ENCODE data around the gene MSX1. TPM values are rescaled to one million over a fixed set of nuclear protein-coding genes. Genes with fewer than 3 reads are reported as not detected.

MSX1 gene
- total and polyA plus RNA-seq, 2 experiments from 2014 or later: 0.61 TPM; not detected in 1

DNA sequence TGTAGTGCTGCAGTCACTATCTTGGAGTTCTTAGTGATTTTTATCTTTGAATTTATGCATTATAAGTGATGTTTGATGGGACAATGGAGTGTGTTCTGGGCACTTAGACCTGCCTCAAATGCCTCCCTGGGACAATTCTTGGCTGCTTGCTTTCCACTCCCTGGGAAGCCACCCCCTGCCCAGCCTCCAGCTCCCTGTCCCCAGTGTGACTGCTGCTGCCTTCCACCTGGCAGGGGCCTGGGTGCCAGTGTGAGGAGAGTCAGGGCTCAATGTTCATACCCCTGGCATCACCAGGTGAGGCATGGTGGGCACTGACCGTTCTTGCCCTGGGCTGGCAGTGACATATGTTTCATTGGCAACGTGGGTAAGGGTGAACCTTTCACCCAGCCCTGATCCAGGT, 14.8 kb downstream of the MSX1 start (continued):
- TF ChIP-seq, protein P1, sequence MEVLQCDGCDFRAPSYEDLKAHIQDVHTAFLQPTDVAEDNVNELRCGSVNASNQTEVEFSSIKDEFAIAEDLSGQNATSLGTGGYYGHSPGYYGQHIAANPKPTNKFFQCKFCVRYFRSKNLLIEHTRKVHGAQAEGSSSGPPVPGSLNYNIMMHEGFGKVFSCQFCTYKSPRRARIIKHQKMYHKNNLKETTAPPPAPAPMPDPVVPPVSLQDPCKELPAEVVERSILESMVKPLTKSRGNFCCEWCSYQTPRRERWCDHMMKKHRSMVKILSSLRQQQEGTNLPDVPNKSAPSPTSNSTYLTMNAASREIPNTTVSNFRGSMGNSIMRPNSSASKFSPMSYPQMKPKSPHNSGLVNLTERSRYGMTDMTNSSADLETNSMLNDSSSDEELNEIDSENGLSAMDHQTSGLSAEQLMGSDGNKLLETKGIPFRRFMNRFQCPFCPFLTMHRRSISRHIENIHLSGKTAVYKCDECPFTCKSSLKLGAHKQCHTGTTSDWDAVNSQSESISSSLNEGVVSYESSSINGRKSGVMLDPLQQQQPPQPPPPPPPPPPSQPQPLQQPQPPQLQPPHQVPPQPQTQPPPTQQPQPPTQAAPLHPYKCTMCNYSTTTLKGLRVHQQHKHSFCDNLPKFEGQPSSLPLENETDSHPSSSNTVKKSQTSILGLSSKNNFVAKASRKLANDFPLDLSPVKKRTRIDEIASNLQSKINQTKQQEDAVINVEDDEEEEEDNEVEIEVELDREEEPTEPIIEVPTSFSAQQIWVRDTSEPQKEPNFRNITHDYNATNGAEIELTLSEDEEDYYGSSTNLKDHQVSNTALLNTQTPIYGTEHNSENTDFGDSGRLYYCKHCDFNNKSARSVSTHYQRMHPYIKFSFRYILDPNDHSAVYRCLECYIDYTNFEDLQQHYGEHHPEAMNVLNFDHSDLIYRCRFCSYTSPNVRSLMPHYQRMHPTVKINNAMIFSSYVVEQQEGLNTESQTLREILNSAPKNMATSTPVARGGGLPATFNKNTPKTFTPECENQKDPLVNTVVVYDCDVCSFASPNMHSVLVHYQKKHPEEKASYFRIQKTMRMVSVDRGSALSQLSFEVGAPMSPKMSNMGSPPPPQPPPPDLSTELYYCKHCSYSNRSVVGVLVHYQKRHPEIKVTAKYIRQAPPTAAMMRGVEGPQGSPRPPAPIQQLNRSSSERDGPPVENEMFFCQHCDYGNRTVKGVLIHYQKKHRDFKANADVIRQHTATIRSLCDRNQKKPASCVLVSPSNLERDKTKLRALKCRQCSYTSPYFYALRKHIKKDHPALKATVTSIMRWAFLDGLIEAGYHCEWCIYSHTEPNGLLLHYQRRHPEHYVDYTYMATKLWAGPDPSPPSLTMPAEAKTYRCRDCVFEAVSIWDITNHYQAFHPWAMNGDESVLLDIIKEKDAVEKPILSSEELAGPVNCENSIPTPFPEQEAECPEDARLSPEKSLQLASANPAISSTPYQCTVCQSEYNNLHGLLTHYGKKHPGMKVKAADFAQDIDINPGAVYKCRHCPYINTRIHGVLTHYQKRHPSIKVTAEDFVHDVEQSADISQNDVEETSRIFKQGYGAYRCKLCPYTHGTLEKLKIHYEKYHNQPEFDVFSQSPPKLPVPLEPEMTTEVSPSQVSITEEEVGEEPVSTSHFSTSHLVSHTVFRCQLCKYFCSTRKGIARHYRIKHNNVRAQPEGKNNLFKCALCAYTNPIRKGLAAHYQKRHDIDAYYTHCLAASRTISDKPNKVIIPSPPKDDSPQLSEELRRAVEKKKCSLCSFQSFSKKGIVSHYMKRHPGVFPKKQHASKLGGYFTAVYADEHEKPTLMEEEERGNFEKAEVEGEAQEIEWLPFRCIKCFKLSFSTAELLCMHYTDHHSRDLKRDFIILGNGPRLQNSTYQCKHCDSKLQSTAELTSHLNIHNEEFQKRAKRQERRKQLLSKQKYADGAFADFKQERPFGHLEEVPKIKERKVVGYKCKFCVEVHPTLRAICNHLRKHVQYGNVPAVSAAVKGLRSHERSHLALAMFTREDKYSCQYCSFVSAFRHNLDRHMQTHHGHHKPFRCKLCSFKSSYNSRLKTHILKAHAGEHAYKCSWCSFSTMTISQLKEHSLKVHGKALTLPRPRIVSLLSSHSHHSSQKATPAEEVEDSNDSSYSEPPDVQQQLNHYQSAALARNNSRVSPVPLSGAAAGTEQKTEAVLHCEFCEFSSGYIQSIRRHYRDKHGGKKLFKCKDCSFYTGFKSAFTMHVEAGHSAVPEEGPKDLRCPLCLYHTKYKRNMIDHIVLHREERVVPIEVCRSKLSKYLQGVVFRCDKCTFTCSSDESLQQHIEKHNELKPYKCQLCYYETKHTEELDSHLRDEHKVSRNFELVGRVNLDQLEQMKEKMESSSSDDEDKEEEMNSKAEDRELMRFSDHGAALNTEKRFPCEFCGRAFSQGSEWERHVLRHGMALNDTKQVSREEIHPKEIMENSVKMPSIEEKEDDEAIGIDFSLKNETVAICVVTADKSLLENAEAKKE (CRISPR knock-in tag; IDR thresholded peaks at IDR 0.05): no peak
- TF ChIP-seq JUNB (IDR thresholded peaks at IDR 0.05; ENCODE audit: unreplicated experiment) (no peak), EZH2 (IDR thresholded peaks at IDR 0.05; ENCODE audit: low read depth, unreplicated experiment) (no peak), STAT1 (IDR thresholded peaks at IDR 0.05; ENCODE audit: unreplicated experiment) (no peak), EZH2phosphoT487 (IDR thresholded peaks at IDR 0.05; ENCODE audit: unreplicated experiment) (no peak)

DNA sequence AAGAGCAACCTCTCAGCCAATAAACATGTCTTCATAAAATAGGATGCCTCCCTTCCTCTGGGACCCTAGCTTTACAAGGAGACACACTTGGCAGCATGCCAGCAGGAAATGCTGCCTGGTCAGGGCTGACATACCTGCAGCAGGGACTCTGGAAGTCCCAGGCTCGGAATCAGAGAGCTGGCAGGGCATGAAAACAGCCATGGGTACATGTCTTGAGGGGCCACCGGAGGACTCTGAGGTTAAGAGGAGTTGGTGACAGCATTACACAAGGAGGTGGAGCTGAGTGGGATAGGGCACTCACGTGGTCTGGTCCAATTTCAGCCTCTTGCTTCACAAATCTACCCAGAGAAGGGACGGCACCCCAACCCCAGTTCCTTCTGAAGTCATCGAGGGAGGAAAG, 15.7 kb downstream of the MSX1 start:
- Mint-ChIP-seq H3K4me3 (no peak overlapping the region), H3K27me3 (ENCODE audit: insufficient read depth, low read depth, poor library complexity) (peaks cover 15% of the 10 kb centered on the region), H3K9me3 (0 out of 3 replicates have a peak, but pooled peaks cover 3% of the 10 kb centered on the region), H3K36me3 (ENCODE audit: low read depth) (no peaks in the 10 kb centered on the region), H3K27ac (no peak overlapping the region), H3K4me1 (peaks cover 24% of the 10 kb centered on the region)
- Histone ChIP-seq H3K27me3 (ENCODE audit: insufficient read depth) (peaks cover 99% of the 10 kb centered on the region), H3K4me3 (no peak overlapping the region), H3K9me2 (ENCODE audit: insufficient read depth) (no peaks in the 10 kb centered on the region), H3F3A (replicated peaks; ENCODE audit: low read depth) (0 out of 2 replicates have a peak, but pooled peaks cover 3% of the 10 kb centered on the region), H4K20me1 (replicated peaks; ENCODE audit: insufficient read depth) (peaks cover 18% of the 10 kb centered on the region), H3K27ac (ENCODE audit: low read depth) (no peak overlapping the region), H3K36me3 (ENCODE audit: insufficient read depth) (no peaks in the 10 kb centered on the region), H2AFZ (no peak overlapping the region), H3K4me1 (ENCODE audit: insufficient read depth) (peaks cover 24% of the 10 kb centered on the region), H3K4me2 (no peak overlapping the region), H3K79me2 (replicated peaks; ENCODE audit: insufficient read depth) (no peaks in the 10 kb centered on the region)
- DNase-seq (ENCODE audit: low spot score) (no peak), ATAC-seq (no peak)
- TF ChIP-seq, protein P1 (CRISPR knock-in tag; IDR thresholded peaks at IDR 0.05): no peak
- TF ChIP-seq CREB1 (CRISPR knock-in tag; IDR thresholded peaks at IDR 0.05; ENCODE audit: low read depth) (no peak), STAT1 (IDR thresholded peaks at IDR 0.05; ENCODE audit: unreplicated experiment) (no peak), ZNF331 (CRISPR knock-in tag; IDR thresholded peaks at IDR 0.05; ENCODE audit: low read depth) (no peak), EZH2phosphoT487 (IDR thresholded peaks at IDR 0.05; ENCODE audit: unreplicated experiment) (no peak)
- TF ChIP-seq, protein P2, sequence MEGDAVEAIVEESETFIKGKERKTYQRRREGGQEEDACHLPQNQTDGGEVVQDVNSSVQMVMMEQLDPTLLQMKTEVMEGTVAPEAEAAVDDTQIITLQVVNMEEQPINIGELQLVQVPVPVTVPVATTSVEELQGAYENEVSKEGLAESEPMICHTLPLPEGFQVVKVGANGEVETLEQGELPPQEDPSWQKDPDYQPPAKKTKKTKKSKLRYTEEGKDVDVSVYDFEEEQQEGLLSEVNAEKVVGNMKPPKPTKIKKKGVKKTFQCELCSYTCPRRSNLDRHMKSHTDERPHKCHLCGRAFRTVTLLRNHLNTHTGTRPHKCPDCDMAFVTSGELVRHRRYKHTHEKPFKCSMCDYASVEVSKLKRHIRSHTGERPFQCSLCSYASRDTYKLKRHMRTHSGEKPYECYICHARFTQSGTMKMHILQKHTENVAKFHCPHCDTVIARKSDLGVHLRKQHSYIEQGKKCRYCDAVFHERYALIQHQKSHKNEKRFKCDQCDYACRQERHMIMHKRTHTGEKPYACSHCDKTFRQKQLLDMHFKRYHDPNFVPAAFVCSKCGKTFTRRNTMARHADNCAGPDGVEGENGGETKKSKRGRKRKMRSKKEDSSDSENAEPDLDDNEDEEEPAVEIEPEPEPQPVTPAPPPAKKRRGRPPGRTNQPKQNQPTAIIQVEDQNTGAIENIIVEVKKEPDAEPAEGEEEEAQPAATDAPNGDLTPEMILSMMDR (conservative IDR thresholded peaks at IDR 0.05; ENCODE audit: low read depth in 2 of 2): no peak

Data from GM23338 (cell line).